Spleen (tissue), 11 donors: ENCODE measurements around the gene GPR137C. TPM values are rescaled to one million over a fixed set of nuclear protein-coding genes. Genes with fewer than 3 reads are reported as not detected.
A peak's percentile ranks its signal among the peaks of the same experiment; 100 is the strongest.

Experiments used
- DNase-seq: peaks from one replicate; pipeline ENCODE4 v3.0.0-alpha.2; 2020
- H3K27ac ChIP-seq, 8 donors: fragments of 200-600 bp; sonication (generic) in 7 of 8; 1 replicate in 4 of 8; 2 replicates in 4 of 8; pipeline versions ENCODE4 v1.5.0 to v1.8.0; 2016 to 2021; ENCODE audit warnings: inconsistent platforms in 4 of 8, mild to moderate bottlenecking in 4 of 8, moderate library complexity in 1 of 8
- H3K27me3 ChIP-seq, 7 donors: fragments of 200-600 bp; sonication (generic) in 6 of 7; replicated peaks in 1 of 7; 1 replicate in 4 of 7; 2 replicates in 3 of 7; pipeline versions ENCODE4 v1.5.0 to v1.8.0; 2016 to 2021; ENCODE audit warnings: inconsistent platforms in 3 of 7, mild to moderate bottlenecking in 1 of 7
- H3K36me3 ChIP-seq, 6 donors: fragments of 200-600 bp; sonication (generic) in 5 of 6; 1 replicate in 4 of 6; 2 replicates in 2 of 6; pipeline versions ENCODE4 v1.5.0 to v1.8.0; 2016 to 2021; ENCODE audit warnings: inconsistent platforms in 2 of 6
- H3K4me1 ChIP-seq, 6 donors: fragments of 200-600 bp; sonication (generic) in 5 of 6; 1 replicate in 3 of 6; 2 replicates in 3 of 6; pipeline versions ENCODE4 v1.5.0 to v1.8.0; 2016 to 2021; ENCODE audit warnings: inconsistent platforms in 3 of 6
- H3K4me3 ChIP-seq, 8 donors: fragments of 200-600 bp; sonication (generic) in 7 of 8; 1 replicate in 4 of 8; 2 replicates in 4 of 8; pipeline versions ENCODE4 v1.5.0 to v1.8.0; 2016 to 2021; ENCODE audit warnings: inconsistent platforms in 4 of 8, mild to moderate bottlenecking in 4 of 8, moderate library complexity in 2 of 8
- H3K9me3 ChIP-seq, 8 donors: fragments of 200-600 bp; sonication (generic) in 7 of 8; 1 replicate in 4 of 8; 2 replicates in 4 of 8; pipeline versions ENCODE4 v1.5.0 to v1.8.0; 2016 to 2021; ENCODE audit warnings: inconsistent platforms in 4 of 8
- POLR2A ChIP-seq, 3 donors: fragments of 450-650 bp; IDR thresholded peaks; one replicate each; pipeline ENCODE4 v1.5.1; 2017; ENCODE audit warnings: antibody characterized with exemption in 3 of 3, mild to moderate bottlenecking in 1 of 3
- POLR2AphosphoS5 ChIP-seq, 3 donors: sonication (generic); formaldehyde crosslinking; IDR thresholded peaks; one replicate each; pipeline ENCODE4 v1.5.1; 2017; ENCODE audit warnings: antibody characterized with exemption in 3 of 3
- WGBS, 5 donors: extraction: QIAGEN DNeasy Blood & Tissue Kit in 3 of 5; methylation state at CpG; one replicate each; pipeline versions ENCODE4 v1.1.5 to v1.1.7; 2013 to 2018; 5-methylcytosine and 5-hydroxymethylcytosine counted together
- intact Hi-C: fragments of 100-400 bp; cut with DNase I; formaldehyde crosslinking; loops from one replicate; pipeline ENCODE4 v1.15.0; 2023; ENCODE audit warnings: low total_unique reads
- polyA plus RNA-seq, 3 donors: library from polyadenylated mRNA; stranded (reverse); fragments of 200-250 nt; gene quantifications; one replicate each; pipeline ENCODE4 v1.2.1, GENCODE V29; 2013
- total RNA-seq, 7 donors: library from RNA; depleted of rRNA in 3 of 7; stranded (reverse); fragments of >200 nt in 3 of 7; fragmentation: NEBNext Ultra II Directional in 4 of 7; extraction: Animal tissue kit (Norgen Biotek cat#: 25700) in 4 of 7; gene quantifications; one replicate each; pipeline versions ENCODE4 v1.1.0 to v1.2.1, GENCODE V29; 2016 to 2021
- TF ChIP-seq, protein P1 (sequence below), 11 experiments: fragments of 200-600 bp in 7 of 11; fragments of 450-650 bp in 4 of 11; sonication (generic) in 4 of 11; IDR thresholded peaks in 8 of 11; conservative IDR thresholded peaks in 3 of 11; 1 replicate in 7 of 11; 2 replicates in 4 of 11; pipeline versions ENCODE4 v1.4.0 to v1.8.0; 2016 to 2021; ENCODE audit warnings: antibody characterized with exemption in 11 of 11, inconsistent platforms in 4 of 11, mild to moderate bottlenecking in 1 of 11
- donor health status: healthy with polysubstance abuse.
- donor health status: DM: no; HTN: no; CAD: no; lungs with moderate emphysema.
- donor health status: DM: no; HTN: no; CAD: no.
- donor health status: Bipolar disorder and iron deficiency.
- donor health status: healthy.
- donor health status: DM: no; HTN: no; CAD: no.
- donor health status: DM: yes; HTN: yes; CAD: no.

Gene GPR137C
- total and polyA plus RNA-seq, 10 donors: 0.52 to 2.1 (median 1.1) TPM

DNA sequence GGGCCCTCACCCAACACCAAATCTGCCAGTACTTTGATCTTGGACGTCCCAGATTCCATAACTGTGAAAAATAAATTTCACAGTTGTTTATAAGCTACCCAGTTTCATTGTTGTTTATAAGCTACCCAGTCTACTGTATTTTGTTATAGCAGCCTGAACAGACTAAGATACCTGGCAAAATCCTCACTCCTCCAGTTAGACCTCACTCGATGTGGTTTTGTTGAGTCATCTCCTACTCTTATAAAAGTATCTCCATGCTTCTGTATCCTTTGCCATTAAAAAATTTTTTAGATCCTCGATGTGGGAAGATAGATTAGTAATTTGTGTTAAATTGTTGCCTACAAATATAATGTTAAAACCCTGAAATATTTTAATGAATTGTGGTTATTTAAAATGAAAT lies 16.4 kb upstream of the GPR137C start:
- TF ChIP-seq, protein P1, sequence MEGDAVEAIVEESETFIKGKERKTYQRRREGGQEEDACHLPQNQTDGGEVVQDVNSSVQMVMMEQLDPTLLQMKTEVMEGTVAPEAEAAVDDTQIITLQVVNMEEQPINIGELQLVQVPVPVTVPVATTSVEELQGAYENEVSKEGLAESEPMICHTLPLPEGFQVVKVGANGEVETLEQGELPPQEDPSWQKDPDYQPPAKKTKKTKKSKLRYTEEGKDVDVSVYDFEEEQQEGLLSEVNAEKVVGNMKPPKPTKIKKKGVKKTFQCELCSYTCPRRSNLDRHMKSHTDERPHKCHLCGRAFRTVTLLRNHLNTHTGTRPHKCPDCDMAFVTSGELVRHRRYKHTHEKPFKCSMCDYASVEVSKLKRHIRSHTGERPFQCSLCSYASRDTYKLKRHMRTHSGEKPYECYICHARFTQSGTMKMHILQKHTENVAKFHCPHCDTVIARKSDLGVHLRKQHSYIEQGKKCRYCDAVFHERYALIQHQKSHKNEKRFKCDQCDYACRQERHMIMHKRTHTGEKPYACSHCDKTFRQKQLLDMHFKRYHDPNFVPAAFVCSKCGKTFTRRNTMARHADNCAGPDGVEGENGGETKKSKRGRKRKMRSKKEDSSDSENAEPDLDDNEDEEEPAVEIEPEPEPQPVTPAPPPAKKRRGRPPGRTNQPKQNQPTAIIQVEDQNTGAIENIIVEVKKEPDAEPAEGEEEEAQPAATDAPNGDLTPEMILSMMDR (IDR thresholded peaks at IDR 0.05 in 8 of 11, conservative IDR thresholded peaks at IDR 0.05 in 3 of 11): no peak
- TF ChIP-seq POLR2A (IDR thresholded peaks at IDR 0.05) (no peak), POLR2AphosphoS5 (IDR thresholded peaks at IDR 0.05) (no peak)
- peaks cover 3 to 69% (median 25%) of the 10 kb centered on the region in 6 donors for H3K36me3 ChIP-seq
- DNase-seq: no peak
- no peaks in the 10 kb centered on the region for H3K9me3 ChIP-seq
- no peaks in the 10 kb centered on the region for H3K27me3 ChIP-seq
- WGBS, 5 donors: 90 to 94% (median 93%) methylated on average over 3 of the region's 3 CpGs
- H3K27ac ChIP-seq: no peak overlapping the region
- H3K4me3 ChIP-seq: no peak overlapping the region
- H3K4me1 ChIP-seq: peaks cover 0 to 20% (median 0%) of the 10 kb centered on the region in 6 donors
- intact Hi-C loops: no loop called here

DNA sequence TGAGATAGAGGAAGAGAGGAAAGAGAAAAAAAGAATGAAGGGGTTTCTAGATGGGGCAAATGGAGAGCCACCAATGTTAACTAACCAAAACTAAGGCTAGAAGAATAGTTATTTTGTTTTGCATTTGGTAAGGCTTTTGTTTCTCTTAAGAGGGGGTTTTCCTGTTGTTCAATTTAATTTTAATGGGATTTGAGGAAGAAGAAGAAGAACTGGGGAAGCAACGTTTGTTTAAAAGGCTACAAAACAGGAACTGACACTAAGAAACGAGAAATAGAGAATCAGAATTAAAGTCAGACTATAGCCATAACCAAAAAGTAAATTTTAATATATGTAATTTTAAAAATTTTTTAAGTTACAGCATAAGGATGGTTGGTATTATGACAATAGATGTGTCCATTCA lies 14.0 kb upstream of the GPR137C start:
- Histone ChIP-seq H3K4me3 (no peak overlapping the region), H3K27ac (peak overlapping the region in 1 of 8 donors; percentile 17), H3K9me3 (no peaks in the 10 kb centered on the region), H3K36me3 (peaks cover 3 to 61% (median 22%) of the 10 kb centered on the region in 6 donors), H3K4me1 (peaks cover 0 to 20% (median 0%) of the 10 kb centered on the region in 6 donors), H3K27me3 (no peaks in the 10 kb centered on the region)
- no peak for DNase-seq
- intact Hi-C loops: no loop called here
- 24 to 42% (median 35%) methylated on average over 2 of the region's 2 CpGs for WGBS, 5 donors
- no peak for TF ChIP-seq POLR2AphosphoS5 (IDR thresholded peaks at IDR 0.05)
- TF ChIP-seq, protein P1 (IDR thresholded peaks at IDR 0.05 in 8 of 11, conservative IDR thresholded peaks at IDR 0.05 in 3 of 11): no peak
- TF ChIP-seq POLR2A (IDR thresholded peaks at IDR 0.05): no peak

DNA sequence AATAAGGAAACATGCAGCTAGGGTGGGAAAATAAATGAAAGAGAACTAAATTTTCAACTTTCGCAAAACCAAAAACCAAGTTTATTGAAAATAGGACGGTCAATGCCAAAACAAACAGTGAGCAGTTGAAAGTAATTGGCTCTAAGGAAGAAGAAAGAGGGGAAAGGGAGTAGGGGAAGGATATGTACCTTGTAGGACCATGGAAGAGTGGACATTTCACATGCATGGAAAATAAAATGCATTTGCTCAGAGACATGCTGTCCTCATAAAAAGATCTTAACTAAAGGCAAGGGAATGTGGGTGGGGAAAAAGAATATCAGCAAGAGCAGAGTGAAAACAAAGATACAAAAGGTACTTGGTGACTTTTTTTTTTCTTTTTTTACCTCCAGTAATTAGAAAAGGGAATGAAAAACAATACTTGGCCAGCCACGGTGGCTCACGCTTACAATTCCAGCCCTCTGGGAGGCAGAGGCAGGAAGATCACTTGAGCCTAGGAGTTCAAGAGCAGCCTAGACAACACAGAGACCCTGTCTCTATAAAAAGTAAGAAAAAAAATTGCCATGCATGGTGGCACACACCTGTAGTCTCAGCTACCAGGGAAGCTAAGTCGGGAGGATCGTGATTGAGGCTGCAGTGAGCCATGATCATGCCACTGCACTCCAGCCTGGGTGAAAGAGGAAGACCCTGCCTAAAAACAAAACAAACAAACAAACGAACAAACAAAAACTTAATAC lies 6.9 kb upstream of the GPR137C start:
- no peaks in the 10 kb centered on the region for H3K9me3 ChIP-seq
- peaks cover 0 to 28% (median 13%) of the 10 kb centered on the region in 6 donors for H3K4me1 ChIP-seq
- TF ChIP-seq POLR2AphosphoS5 (IDR thresholded peaks at IDR 0.05) (no peak), POLR2A (IDR thresholded peaks at IDR 0.05) (no peak)
- TF ChIP-seq, protein P1 (IDR thresholded peaks at IDR 0.05 in 8 of 11, conservative IDR thresholded peaks at IDR 0.05 in 3 of 11): no peak
- DNase-seq: no peak
- H3K36me3 ChIP-seq: peaks cover 0 to 16% (median 0%) of the 10 kb centered on the region in 6 donors
- WGBS, 5 donors: 75 to 88% (median 79%) methylated on average over 7 of the region's 7 CpGs
- H3K27ac ChIP-seq: peak overlapping the region in 3 of 8 donors; percentile 8 to 26 (median 19)
- intact Hi-C loops: no loop called here
- H3K27me3 ChIP-seq: no peaks in the 10 kb centered on the region
- H3K4me3 ChIP-seq: no peak overlapping the region

DNA sequence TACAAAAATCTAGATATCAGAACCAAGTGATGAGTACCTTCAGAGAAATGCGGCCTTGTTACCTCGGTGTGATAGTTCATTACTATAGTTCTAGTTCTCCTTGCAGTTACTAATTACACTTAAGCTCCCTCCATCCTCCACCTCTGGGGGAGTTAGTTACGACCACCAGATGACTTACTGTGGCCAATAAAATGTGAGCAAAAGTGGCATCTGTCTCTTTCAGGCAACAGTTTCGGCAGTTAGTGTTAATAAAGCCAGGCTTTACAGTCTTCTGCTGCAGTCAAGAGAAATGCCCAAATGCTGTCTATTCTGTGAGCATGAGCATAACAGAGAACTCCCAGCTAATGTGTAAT lies 6.3 kb upstream of the GPR137C start:
- intact Hi-C loops: no loop called here
- Histone ChIP-seq H3K4me1 (peaks cover 5 to 34% (median 18%) of the 10 kb centered on the region in 6 donors), H3K36me3 (peaks cover 0 to 11% (median 0%) of the 10 kb centered on the region in 6 donors), H3K27me3 (no peaks in the 10 kb centered on the region), H3K4me3 (no peak overlapping the region), H3K27ac (peak overlapping the region in 1 of 8 donors; percentile 8), H3K9me3 (no peaks in the 10 kb centered on the region)
- DNase-seq: no peak
- TF ChIP-seq POLR2AphosphoS5 (IDR thresholded peaks at IDR 0.05) (no peak), POLR2A (IDR thresholded peaks at IDR 0.05) (no peak)
- TF ChIP-seq, protein P1 (IDR thresholded peaks at IDR 0.05 in 8 of 11, conservative IDR thresholded peaks at IDR 0.05 in 3 of 11): no peak
- WGBS, 5 donors: 87 to 94% (median 92%) methylated on average over 4 of the region's 4 CpGs
